ENCODE measurements around the gene DYRK3. TPM values are rescaled to one million over a fixed set of nuclear protein-coding genes. Genes with fewer than 3 reads are reported as not detected.

The DYRK3 gene
- total RNA-seq, 4 donors from 2014 or later, result 5.4 to 12.7 (median 5.7) TPM

DNA sequence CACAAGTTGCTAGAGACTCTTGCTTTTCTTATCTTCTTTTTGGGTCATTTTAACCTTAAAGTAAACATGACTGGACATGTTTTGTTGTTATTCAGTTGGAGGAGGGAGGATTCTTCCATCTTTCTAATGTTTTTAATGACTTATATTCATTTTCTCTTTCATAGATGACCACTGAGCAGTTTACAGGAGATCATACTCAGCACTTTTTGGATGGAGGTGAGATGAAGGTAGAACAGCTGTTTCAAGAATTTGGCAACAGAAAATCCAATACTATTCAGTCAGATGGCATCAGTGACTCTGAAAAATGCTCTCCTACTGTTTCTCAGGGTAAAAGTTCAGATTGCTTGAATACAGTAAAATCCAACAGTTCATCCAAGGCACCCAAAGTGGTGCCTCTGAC lies 11.9 kb downstream of the DYRK3 start:
- Histone ChIP-seq H3K27me3 (no peaks in the 10 kb centered on the region), H3K4me3 (no peak overlapping the region), H3K36me3 (peaks cover 0 to 40% (median 0%) of the 10 kb centered on the region in 3 donors), H3K27ac (no peak overlapping the region), H3K4me1 (no peaks in the 10 kb centered on the region), H3K9me3 (no peaks in the 10 kb centered on the region)
- no peak for TF ChIP-seq POLR2A (IDR thresholded peaks at IDR 0.05)
- TF ChIP-seq EP300 (IDR thresholded peaks at IDR 0.05), result no peak
- TF ChIP-seq, protein P1, sequence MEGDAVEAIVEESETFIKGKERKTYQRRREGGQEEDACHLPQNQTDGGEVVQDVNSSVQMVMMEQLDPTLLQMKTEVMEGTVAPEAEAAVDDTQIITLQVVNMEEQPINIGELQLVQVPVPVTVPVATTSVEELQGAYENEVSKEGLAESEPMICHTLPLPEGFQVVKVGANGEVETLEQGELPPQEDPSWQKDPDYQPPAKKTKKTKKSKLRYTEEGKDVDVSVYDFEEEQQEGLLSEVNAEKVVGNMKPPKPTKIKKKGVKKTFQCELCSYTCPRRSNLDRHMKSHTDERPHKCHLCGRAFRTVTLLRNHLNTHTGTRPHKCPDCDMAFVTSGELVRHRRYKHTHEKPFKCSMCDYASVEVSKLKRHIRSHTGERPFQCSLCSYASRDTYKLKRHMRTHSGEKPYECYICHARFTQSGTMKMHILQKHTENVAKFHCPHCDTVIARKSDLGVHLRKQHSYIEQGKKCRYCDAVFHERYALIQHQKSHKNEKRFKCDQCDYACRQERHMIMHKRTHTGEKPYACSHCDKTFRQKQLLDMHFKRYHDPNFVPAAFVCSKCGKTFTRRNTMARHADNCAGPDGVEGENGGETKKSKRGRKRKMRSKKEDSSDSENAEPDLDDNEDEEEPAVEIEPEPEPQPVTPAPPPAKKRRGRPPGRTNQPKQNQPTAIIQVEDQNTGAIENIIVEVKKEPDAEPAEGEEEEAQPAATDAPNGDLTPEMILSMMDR (IDR thresholded peaks at IDR 0.05), result no peak
- no peak for DNase-seq (ENCODE audit: low spot score in 2 of 2)

DNA sequence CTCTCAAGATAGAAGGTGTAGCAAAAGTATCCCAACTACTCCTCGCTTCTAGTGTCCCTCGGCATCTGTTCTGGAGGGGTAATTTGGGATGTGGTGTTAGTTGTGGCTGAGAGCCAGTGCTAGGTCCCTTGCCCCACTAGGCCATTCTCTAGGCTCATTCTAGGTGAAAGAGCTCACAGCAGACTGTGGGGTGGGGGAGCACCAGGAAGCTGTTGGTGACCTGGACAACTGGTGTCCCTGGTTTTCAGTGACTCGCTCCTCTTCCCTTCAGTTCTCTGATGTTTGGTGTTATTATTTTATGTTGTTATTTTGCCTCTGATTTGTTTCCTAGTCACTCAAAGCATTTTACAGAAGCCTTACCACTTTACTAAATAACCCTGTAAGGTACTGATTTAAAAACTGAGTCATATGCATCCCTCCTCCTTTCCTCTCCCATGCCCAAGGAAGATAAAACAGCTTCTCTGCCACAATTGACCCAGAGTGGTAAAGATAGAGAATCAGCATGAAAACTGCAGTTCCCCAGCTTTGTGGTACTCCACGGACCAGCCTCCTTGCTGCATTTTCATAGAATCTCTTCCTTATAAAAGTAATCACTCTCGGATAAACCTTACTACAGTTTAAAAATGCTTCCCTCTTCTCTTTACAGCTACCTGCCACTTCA lies 14.1 kb downstream of the DYRK3 start:
- DNase-seq (ENCODE audit: low spot score in 2 of 2), result no peak
- 81% methylated on average over 5 of the region's 5 CpGs for WGBS, 2 donors

DNA sequence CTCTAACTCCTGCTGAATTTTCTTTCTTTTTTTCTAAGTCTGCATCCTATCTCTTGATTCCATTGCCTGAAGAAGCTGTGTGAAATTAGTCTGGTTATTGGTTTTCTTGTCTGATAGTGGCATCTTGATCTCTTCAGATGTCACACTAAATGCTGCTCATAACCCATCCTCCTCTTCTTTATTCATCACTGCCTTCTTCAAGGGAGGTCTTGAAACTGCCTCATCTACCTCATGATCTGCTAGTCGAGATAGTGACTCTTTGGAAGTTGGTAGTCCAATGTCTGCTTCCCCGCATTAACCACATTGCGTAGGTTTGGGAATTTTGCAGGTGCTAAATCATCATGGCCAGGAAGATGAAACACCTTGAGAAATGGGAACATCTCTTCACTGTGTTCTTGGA lies 15.7 kb downstream of the DYRK3 start:
- H3K27me3 ChIP-seq, result no peaks in the 10 kb centered on the region
- TF ChIP-seq, protein P1 (IDR thresholded peaks at IDR 0.05), result no peak
- TF ChIP-seq EP300 (IDR thresholded peaks at IDR 0.05) (no peak), POLR2A (IDR thresholded peaks at IDR 0.05) (no peak)
- no peak overlapping the region for H3K27ac ChIP-seq
- H3K9me3 ChIP-seq, result no peaks in the 10 kb centered on the region
- peaks cover 0 to 25% (median 0%) of the 10 kb centered on the region in 3 donors for H3K36me3 ChIP-seq
- 94 to 96% methylated on average over 3 of the region's 3 CpGs for WGBS, 2 donors
- no peak for DNase-seq (ENCODE audit: low spot score in 2 of 2)
- H3K4me3 ChIP-seq, result no peak overlapping the region
- H3K4me1 ChIP-seq, result no peaks in the 10 kb centered on the region

More for the DNA sequence above, 14.1 kb downstream of the DYRK3 start:
- TF ChIP-seq, protein P1 (IDR thresholded peaks at IDR 0.05), result no peak
- TF ChIP-seq POLR2A (IDR thresholded peaks at IDR 0.05) (no peak), EP300 (IDR thresholded peaks at IDR 0.05) (no peak)
- Histone ChIP-seq H3K27me3 (no peaks in the 10 kb centered on the region), H3K27ac (no peak overlapping the region), H3K4me3 (no peak overlapping the region), H3K4me1 (no peaks in the 10 kb centered on the region), H3K36me3 (peaks cover 0 to 28% (median 0%) of the 10 kb centered on the region in 3 donors), H3K9me3 (no peaks in the 10 kb centered on the region)

DNA sequence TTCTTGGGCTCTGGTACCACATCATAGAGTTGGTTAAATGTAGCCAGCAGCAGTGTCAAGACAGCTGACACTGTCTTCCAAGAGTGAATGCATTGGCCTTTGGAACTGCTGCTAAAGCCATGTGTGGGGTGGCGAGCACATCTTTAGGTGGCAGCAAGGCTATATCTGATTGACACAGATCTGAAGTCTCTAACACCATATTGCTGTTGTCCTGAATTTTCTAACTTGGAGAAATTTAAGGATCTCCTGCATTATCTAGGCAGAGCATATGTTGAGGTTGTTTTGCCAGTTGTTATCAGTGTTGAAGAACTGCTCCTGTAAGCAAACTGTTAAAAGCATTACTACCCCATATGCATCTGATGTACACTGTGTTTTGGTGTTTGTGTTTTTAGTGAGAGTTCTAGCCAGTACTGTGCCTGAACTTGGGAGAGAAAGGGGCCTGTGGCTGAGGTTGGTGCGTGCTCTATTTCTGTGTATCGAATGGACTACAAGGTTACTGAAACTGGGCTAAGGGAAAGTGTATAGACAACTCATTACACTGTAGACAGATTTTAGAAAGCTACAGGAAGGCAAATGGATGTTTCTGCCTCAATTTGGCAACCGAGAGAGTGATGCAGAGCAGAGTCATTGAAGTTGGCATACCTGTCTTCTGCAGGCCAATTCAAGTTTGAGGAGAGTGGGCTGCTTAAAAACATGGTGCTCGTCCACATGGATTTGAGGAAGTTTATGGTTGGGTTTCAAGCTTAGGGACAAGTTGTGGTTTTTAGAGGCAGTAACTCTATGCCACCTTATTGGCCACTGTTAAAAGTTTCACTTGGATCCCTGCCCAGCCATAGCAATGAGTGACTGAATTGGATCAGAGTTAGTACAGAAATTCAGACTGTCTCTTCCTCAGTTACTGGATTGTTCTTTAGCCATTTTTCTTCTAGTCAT lies 16.9 kb downstream of the DYRK3 start:
- H3K27me3 ChIP-seq, result no peaks in the 10 kb centered on the region
- H3K4me1 ChIP-seq, result no peaks in the 10 kb centered on the region
- no peaks in the 10 kb centered on the region for H3K9me3 ChIP-seq
- peaks cover 0 to 24% (median 0%) of the 10 kb centered on the region in 3 donors for H3K36me3 ChIP-seq
- DNase-seq (ENCODE audit: low spot score in 2 of 2), result no peak
- WGBS, 2 donors, result 92 to 95% methylated on average over 5 of the region's 5 CpGs
- H3K27ac ChIP-seq, result no peak overlapping the region
- H3K4me3 ChIP-seq, result no peak overlapping the region
- TF ChIP-seq, protein P1 (IDR thresholded peaks at IDR 0.05), result no peak

Data from tibial nerve (tissue), 4 donors.